ENCODE measurements around the gene SLC3A2.
A peak's percentile ranks its signal among the peaks of the same experiment; 100 is the strongest.
"Not testable (repeated sequence)": the region's sequence is repeated elsewhere in the genome, so short reads cannot be mapped to it uniquely, and the experiment has no call there.

SLC3A2 gene

GRCh38 chr11:62852523-62853188, 28.0 kb upstream of the SLC3A2 start:
- DNase-seq (ENCODE audit: low read depth in 4 of 4, low spot score in 1 of 4): no peak

DNA sequence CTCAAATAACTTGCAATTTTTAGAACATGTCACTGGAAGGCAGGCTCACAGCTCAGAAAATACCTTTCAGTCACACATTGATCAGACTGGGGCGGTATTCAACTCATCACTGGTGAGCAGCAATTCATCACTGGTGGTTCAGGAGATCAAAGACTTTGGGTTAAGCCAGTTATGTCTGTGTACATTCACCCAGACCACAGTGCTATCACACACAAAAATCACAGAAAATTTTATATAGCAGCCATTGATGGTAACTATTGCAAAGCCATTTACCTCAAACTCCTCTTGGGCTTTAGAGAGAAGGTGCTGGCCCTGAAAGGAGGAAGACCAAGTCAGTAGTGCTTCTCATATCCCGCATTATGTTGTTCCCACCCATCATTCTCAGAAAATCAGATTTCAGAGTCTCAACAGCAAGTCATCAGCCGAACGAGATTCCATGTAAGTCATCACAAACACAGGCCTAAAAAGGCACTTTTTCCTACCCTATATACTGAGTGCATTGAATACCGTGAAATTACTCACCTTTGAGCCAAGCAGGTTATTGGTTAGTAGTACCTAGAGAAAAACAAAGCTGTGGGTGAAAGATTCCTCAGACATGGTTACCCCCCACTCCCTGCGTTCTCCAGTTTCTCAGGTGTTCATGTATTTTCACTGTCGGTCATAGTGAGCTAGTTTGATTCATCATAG, 27.3 kb upstream of the SLC3A2 start:
- no peak for DNase-seq (ENCODE audit: low read depth in 4 of 4, low spot score in 1 of 4)

DNA sequence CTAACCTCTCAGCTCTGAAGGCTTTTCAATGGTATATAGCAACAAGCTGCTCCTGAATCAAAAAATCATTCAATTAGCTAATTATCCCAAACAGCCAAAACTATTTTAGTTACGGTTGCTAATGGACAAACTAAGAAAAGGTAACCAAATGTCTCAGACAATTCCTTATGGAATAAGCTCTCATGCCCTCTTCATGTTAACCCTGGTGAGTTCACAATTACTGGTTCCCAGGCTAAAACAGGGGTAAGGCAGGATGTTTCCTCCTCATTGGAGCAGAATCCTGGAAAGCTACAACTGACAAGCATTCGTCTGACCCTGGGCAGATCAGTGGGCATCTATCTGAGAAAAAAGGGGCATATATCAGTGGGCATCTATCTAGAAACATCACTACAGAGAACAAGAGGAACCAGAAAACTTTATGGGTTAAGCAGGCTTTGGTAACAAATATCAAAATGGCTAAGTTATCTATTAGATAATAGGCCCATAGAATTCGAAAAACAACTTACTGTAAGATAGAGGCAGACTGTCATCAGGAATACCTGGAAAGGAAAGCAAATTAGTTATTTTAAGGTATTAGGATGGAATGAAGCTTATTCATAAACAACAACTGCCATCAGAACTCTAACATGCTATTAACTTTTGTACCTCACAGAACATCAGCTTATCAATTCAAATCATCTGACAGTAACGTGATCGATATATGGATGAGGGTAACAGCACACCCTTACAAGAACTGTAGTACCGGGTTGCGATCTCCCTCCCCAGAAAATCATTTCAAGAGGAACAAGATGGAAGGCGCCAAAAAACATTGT, 26.5 kb upstream of the SLC3A2 start:
- DNase-seq (ENCODE audit: low read depth in 4 of 4, low spot score in 1 of 4): no peak

DNA sequence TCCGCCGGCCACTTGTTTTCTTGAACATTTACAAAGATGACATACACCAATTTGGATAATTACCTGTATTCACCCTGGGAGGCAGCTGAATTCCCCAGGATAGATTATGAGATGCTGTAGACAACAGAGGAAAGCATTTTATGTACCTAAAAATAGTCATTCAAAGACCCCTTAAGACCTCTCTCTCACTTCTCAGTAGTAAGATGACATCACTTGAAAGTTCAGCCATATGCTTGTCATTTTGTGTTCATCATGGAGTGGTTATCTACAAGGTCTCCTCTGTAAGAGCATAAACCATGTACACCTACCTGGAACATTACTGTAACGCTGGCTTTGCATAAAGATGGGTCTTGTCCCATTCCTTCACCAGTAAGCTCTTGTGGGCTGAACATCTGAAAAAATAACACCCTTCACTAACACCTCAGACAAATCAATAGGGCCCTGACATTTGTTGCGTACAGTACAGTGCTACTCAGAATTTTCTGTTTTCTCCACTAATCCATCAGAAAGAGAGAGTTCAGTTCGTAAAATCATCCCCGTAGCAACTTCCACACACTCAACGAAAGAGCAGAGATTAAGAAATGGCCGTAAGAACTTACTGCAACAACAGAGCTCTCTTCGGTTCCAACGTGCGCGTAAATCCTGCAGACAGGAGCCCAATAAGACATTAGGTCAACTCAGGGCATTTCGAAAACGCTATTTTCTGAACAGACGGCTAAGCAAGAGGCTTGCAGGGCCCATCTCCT, 25.7 kb upstream of the SLC3A2 start:
- DNase-seq (ENCODE audit: low read depth in 4 of 4, low spot score in 1 of 4): no peak

- DNase-seq (ENCODE audit: low read depth in 4 of 4, low spot score in 1 of 4): peak; percentile 92 to 98 (median 95)
Measured at GRCh38 chr11:62855571-62856332, 24.9 kb upstream of the SLC3A2 start.

- no peak for DNase-seq (ENCODE audit: low read depth in 4 of 4, low spot score in 1 of 4)
Measured at GRCh38 chr11:62856333-62856895, 24.3 kb upstream of the SLC3A2 start.

GRCh38 chr11:62857541-62857982, 23.1 kb upstream of the SLC3A2 start:
- no peak for DNase-seq (ENCODE audit: low read depth in 4 of 4, low spot score in 1 of 4)

- no peak for DNase-seq (ENCODE audit: low read depth in 4 of 4, low spot score in 1 of 4)
Measured at GRCh38 chr11:62858201-62858600, 22.5 kb upstream of the SLC3A2 start.

DNA sequence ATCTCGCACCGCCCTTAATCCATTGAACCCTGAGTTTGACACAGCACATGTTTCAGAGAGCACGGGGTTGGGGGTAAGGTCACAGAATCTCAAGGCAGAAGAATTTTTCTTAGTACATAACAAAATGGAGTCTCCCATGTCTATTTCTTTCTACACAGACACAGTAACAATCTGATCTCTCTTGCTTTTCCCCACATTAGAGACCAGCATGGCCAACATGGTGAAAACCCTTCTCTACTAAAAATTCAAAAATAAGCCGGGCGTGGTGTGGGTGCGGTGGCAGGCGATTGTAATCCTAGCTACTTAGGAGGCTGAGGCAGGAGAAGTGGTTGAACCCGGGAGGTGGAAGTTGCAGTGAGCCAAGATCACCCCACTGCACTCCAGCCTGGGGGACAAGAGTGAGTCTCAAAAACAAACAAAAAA, 21.4 kb upstream of the SLC3A2 start:
- DNase-seq (ENCODE audit: low read depth in 4 of 4, low spot score in 1 of 4): not testable (repeated sequence)

DNA sequence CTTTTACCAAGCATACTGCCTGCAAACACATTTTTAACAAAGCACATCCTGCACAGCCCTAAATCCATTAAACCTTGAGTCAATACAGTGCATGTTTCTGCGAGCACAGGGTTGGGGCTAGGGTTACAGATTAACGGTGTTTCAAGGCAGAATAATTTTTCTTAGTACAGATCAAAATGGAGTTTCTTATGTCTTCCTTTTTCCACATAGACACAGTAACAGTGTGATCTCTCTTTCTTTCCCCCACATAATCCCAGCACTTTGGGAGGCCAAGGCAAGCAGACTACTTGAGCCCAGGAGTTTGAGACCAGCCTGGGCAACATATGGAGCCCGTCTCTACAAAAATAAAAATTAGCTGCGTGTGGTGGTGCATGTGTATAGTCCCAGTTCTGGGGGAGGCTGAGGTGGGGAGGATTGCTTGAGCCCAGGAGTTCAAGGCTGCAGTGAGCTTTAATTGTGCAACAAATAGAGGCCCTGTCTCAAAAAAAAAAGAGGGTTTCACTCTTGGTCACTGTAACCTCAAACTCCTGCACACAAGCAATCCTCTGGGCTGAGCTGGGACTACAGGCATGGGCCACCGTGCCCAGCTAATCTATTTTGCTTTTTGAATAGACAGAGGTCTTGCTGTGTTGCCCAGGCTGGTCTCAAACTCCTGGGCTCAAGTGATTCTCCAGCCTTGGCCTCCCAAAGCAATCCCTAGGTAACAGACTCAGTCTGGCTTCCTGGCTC, 19.7 kb upstream of the SLC3A2 start:
- no peak for DNase-seq (ENCODE audit: low read depth in 4 of 4, low spot score in 1 of 4)

DNA sequence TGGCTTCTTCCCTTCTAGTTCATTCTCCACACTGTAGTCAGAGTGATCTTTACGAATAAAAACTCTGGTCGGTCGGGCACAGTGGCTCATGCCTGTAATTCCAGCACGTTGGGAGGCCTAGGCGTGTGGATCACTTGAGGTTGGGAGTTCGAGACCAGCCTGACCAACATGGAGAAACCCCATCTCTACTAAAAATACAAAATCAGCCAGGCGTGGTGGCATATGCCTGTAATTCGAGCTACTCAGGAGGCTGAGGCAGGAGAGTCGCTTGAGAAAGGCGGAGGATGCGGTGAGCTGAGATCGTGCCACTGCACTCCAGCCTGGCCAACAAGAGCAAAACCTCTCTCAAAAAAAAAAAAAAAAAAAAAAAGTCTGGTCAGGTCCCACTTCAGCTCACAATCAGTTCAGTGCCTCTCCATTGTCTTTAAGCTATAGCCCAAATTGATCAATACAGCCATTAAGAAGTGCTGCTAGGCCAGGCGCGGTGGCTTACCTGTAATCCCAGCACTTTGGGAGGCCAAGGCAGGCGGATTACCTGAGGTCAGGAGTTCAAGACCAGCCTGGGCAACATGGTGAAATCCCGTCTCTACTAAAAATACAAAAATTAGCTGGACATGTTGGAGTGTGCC, 19.0 kb upstream of the SLC3A2 start:
- not testable (repeated sequence) for DNase-seq (ENCODE audit: low read depth in 4 of 4, low spot score in 1 of 4)

GRCh38 chr11:62863687-62864335, 16.9 kb upstream of the SLC3A2 start:
- no peak for DNase-seq (ENCODE audit: low read depth in 4 of 4, low spot score in 1 of 4)

GRCh38 chr11:62865635-62866034, 15.1 kb upstream of the SLC3A2 start:
- no peak for DNase-seq (ENCODE audit: low read depth in 4 of 4, low spot score in 1 of 4)

DNA sequence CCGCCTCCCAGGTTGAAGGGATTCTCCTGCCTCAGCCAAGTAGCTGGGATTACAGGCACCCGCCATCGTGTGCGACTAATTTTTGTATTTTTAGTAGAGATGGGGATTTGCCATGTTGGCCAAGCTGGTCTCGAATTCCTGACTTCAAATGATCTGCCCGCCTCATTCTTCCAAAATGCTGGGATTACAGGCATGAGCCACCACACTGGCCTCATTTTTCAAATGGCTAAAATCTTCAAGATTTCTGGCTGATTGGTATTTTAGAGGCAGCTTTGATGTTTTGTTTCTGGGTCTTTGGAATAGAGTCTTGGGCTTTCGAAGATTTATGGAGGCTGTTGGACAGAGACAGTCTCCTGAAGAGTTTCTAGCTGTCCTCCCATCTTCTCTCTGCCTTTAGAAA, 5.8 kb upstream of the SLC3A2 start:
- no peak for DNase-seq (ENCODE audit: low read depth in 4 of 4, low spot score in 1 of 4)

DNA sequence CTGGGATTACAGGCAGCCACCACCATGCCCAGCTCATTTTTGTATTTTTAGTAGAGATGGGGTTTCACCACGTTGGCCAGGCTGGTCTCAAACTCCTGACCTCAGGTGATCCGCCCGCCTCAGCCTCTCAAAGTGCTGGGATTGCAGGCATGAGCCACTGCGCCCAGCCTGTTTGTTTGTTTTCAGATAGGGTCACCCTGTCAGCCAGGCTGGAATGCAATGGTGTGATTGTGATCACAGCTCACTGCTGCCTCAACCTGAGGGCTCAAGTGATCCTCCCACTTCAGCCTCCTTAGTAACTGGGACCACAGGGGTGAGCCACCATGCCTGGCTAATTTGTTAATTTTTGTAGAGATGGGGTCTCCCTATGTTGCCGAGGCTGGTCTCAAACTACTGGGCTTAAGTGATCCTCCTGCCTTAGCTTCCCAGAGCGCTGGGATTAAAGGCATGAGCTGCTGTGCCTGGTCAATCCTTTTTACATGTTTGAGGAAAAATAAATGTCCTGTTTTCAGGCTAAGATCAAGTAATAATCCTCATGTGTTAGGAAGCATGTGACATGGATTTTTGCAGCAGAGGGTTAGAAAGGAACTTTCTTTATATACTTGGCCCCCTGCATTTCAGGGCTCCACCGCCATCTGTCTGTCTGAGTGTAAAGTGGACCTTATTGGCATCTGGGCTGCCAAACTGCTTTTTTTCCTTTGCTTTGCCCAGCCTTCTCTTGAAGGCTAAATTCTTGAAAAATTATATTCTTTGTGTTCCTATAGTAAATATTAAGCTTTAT, 4.8 kb upstream of the SLC3A2 start:
- DNase-seq (ENCODE audit: low read depth in 4 of 4, low spot score in 1 of 4): no peak

- DNase-seq (ENCODE audit: low read depth in 4 of 4, low spot score in 1 of 4): no peak
Measured at GRCh38 chr11:62876712-62877111, 4.0 kb upstream of the SLC3A2 start.

GRCh38 chr11:62879235-62879978, 1.3 kb upstream of the SLC3A2 start:
- no peak for DNase-seq (ENCODE audit: low read depth in 4 of 4, low spot score in 1 of 4)

All from stimulated activated CD4-positive, alpha-beta T cell treated with anti-CD3 and anti-CD28 coated beads, Interleukin-1b, Interleukin-23, amount 100 ng/mL, for 24 hours (primary cell).